Measurements from ENCODE around the gene LARGE2. TPM values are rescaled to one million over a fixed set of nuclear protein-coding genes. Genes with fewer than 3 reads are reported as not detected.

LARGE2 gene
- total and polyA plus RNA-seq, 2 of the 13 experiments (the other 11 are each of a cell fraction or from before 2014, with no cell fraction given), result 8.5 to 21.6 TPM

- 0 out of 2 replicates have a peak, but pooled peaks have one; percentile 29 for TF ChIP-seq E2F2 (CRISPR knock-in tag; IDR thresholded peaks at IDR 0.05; ENCODE audit: borderline replicate concordance)
- TF ChIP-seq RFXAP (CRISPR knock-in tag; IDR thresholded peaks at IDR 0.05; ENCODE audit: borderline replicate concordance), result peak; percentile 98
- peak; percentile 95; the same call in 1 of the 2 replicates for TF ChIP-seq SIN3A (IDR thresholded peaks at IDR 0.05; ENCODE audit: borderline replicate concordance, low read depth, low read length)
- TF ChIP-seq CSRNP2 (CRISPR knock-in tag; conservative IDR thresholded peaks at IDR 0.05; ENCODE audit: low read depth), result no peak
- no peak for TF ChIP-seq PRDM4 (CRISPR knock-in tag; IDR thresholded peaks at IDR 0.05; ENCODE audit: borderline replicate concordance)
- TF ChIP-seq FOXP4 (CRISPR knock-in tag; IDR thresholded peaks at IDR 0.05), result peak; percentile 14; the same call in 1 of the 2 replicates
- 0 out of 2 replicates have a peak, but pooled peaks have one; percentile 8 for TF ChIP-seq FOXA3 (CRISPR knock-in tag; IDR thresholded peaks at IDR 0.05)
- no peak for TF ChIP-seq TFDP1 (CRISPR knock-in tag; IDR thresholded peaks at IDR 0.05; ENCODE audit: borderline replicate concordance)
- peak; percentile 49; the same call in 1 of the 2 replicates for TF ChIP-seq CREM (IDR thresholded peaks at IDR 0.05)
- TF ChIP-seq CREM (CRISPR knock-in tag; IDR thresholded peaks at IDR 0.05), result no peak
- TF ChIP-seq GATAD1 (CRISPR knock-in tag; IDR thresholded peaks at IDR 0.05), result peak; percentile 91
- TF ChIP-seq AGO1 (IDR thresholded peaks at IDR 0.05; ENCODE audit: low read depth, low read length, poor library complexity, severe bottlenecking), result peak; percentile 24
- peak; percentile 8; the same call in 1 of the 2 replicates for TF ChIP-seq ZNF160 (CRISPR knock-in tag; IDR thresholded peaks at IDR 0.05)
- TF ChIP-seq E2F1 (CRISPR knock-in tag; IDR thresholded peaks at IDR 0.05), result peak; percentile 50; the same call in 1 of the 2 replicates
- peak; percentile 64; the same call in 1 of the 2 replicates for TF ChIP-seq ZSCAN29 (CRISPR knock-in tag; conservative IDR thresholded peaks at IDR 0.05)
- peak; percentile 99 for TF ChIP-seq CEBPG (CRISPR knock-in tag; IDR thresholded peaks at IDR 0.05)
- TF ChIP-seq ZBTB44 (CRISPR knock-in tag; IDR thresholded peaks at IDR 0.05), result no peak
Measured at GRCh38 chr11:45917623-45918330, 4.7 kb upstream of the LARGE2 start, which contains the start of gene PEX16 (continued).

Data from HepG2 (cell line).